Mesendoderm (in vitro differentiated cells): ENCODE measurements around the gene FFAR3.
"Not testable (repeated sequence)": the region's sequence is repeated elsewhere in the genome, so short reads cannot be mapped to it uniquely, and the experiment has no call there.

Source experiments
- DNase-seq: peaks from one replicate; pipeline ENCODE4 v3.0.0; 2013
- H2AK5ac ChIP-seq: 2 replicates; pipeline ENCODE4 v1.6.1; 2013; ENCODE audit warnings: low read length, inconsistent platforms
- H2BK120ac ChIP-seq: 2 replicates; pipeline ENCODE4 v1.6.1; 2013; ENCODE audit warnings: low read depth, mild to moderate bottlenecking, low read length, moderate library complexity, mixed read lengths
- H2BK15ac ChIP-seq: replicated peaks from 2 replicates; pipeline ENCODE4 v1.6.1; 2013; ENCODE audit warnings: low read depth, mild to moderate bottlenecking, moderate library complexity
- H2BK5ac ChIP-seq: 2 replicates; pipeline ENCODE4 v1.6.1; 2013; ENCODE audit warnings: low read length, inconsistent platforms
- H3K18ac ChIP-seq: 2 replicates; pipeline ENCODE4 v1.6.1; 2013; ENCODE audit warnings: mild to moderate bottlenecking, low read length, mixed read lengths
- H3K23ac ChIP-seq: one replicate; pipeline ENCODE4 v1.6.1; 2013; ENCODE audit warnings: low read length
- H3K27ac ChIP-seq: 2 replicates; pipeline ENCODE4 v1.5.1; 2013; ENCODE audit warnings: low read depth, mild to moderate bottlenecking, inconsistent platforms, low read length, moderate library complexity
- H3K27me3 ChIP-seq: 2 replicates; pipeline ENCODE4 v1.6.1; 2013; ENCODE audit warnings: low read length, control low read depth, mild to moderate bottlenecking, inconsistent platforms; ENCODE audit not compliant: insufficient read depth, poor library complexity
- H3K36me3 ChIP-seq: 2 replicates; pipeline ENCODE4 v1.6.1; 2013; ENCODE audit warnings: low read length, inconsistent platforms; ENCODE audit not compliant: control insufficient read depth, insufficient read depth
- H3K4ac ChIP-seq: one replicate; pipeline ENCODE4 v1.6.1; 2013; ENCODE audit warnings: low read depth, mild to moderate bottlenecking, low read length, moderate library complexity
- H3K4me1 ChIP-seq: 2 replicates; pipeline ENCODE4 v1.6.1; 2013; ENCODE audit warnings: low read depth, low read length, inconsistent platforms; ENCODE audit not compliant: control insufficient read depth
- H3K4me2 ChIP-seq: 2 replicates; pipeline ENCODE4 v1.6.1; 2013; ENCODE audit warnings: low read length
- H3K4me3 ChIP-seq: 2 replicates; pipeline ENCODE4 v1.5.1; 2013; ENCODE audit warnings: mild to moderate bottlenecking, low read length
- H3K56ac ChIP-seq: one replicate; pipeline ENCODE4 v1.6.1; 2013; ENCODE audit warnings: low read length
- H3K79me1 ChIP-seq: 2 replicates; pipeline ENCODE4 v1.6.1; 2013; ENCODE audit warnings: low read length, inconsistent platforms
- H3K79me2 ChIP-seq: 2 replicates; pipeline ENCODE4 v1.6.1; 2013; ENCODE audit warnings: mild to moderate bottlenecking, low read length; ENCODE audit not compliant: control insufficient read depth, insufficient read depth
- H3K9ac ChIP-seq: 2 replicates; pipeline ENCODE4 v1.6.1; 2013; ENCODE audit warnings: low read length, inconsistent platforms
- H4K5ac ChIP-seq: one replicate; pipeline ENCODE4 v1.6.1; 2013; ENCODE audit warnings: low read length
- H4K8ac ChIP-seq: one replicate; pipeline ENCODE4 v1.6.1; 2013; ENCODE audit warnings: low read depth, mild to moderate bottlenecking, control low read depth, low read length, moderate library complexity
- WGBS: extraction: QIAGEN DNeasy Blood & Tissue Kit; methylation state at CpG from one replicate; pipeline ENCODE4 v1.1.7; 2013; ENCODE audit warnings: low lambda C conversion rate, missing lambda C conversion rate; ENCODE audit not compliant: insufficient coverage; ENCODE audit errors: extremely low coverage; 5-methylcytosine and 5-hydroxymethylcytosine counted together

The FFAR3 gene

GRCh38 chr19:35378356-35378755 is 20.1 kb downstream of the FFAR3 start:
- Histone ChIP-seq H4K5ac (no peak overlapping the region), H3K4me3 (no peak overlapping the region), H3K79me1 (no peaks in the 10 kb centered on the region), H3K9ac (no peak overlapping the region), H3K23ac (no peak overlapping the region), H3K27ac (no peak overlapping the region), H3K27me3 (no peaks in the 10 kb centered on the region), H3K56ac (no peak overlapping the region), H3K18ac (no peak overlapping the region), H3K36me3 (no peaks in the 10 kb centered on the region), H2AK5ac (no peak overlapping the region), H4K8ac (no peak overlapping the region), H3K4me1 (no peaks in the 10 kb centered on the region), H3K79me2 (no peaks in the 10 kb centered on the region), H2BK120ac (no peak overlapping the region), H2BK15ac (no peak overlapping the region), H3K4me2 (no peak overlapping the region), H3K4ac (no peak overlapping the region), H2BK5ac (no peak overlapping the region)
- no CpG with 5 or more reads among the region's 3 CpGs for WGBS
- DNase-seq, result no peak

DNA sequence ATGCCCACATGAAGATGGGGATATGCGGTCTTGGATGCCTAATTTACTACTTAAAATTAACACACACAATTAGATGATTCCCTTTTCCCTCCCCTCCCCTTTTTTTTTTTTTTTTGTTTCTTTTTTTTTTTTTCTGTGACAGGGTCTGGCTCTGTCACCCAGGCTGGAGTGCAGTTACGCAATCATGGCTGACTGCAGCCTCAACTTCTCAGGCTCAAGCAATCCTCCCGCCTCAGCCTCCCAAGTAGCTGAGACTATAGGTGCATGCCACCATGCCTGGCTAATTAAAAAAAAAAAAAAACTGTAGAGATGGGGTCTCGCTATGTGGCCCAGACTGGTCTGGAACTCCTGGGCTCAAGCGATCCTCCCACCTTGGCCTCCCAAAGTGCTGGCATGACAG is 21.3 kb downstream of the FFAR3 start:
- H2BK15ac ChIP-seq, H3K27me3 ChIP-seq, H3K4ac ChIP-seq, H3K36me3 ChIP-seq, H4K8ac ChIP-seq, H3K23ac ChIP-seq, H2BK120ac ChIP-seq, H3K79me1 ChIP-seq, H3K4me1 ChIP-seq, DNase-seq, H4K5ac ChIP-seq, H3K4me2 ChIP-seq, H2BK5ac ChIP-seq, H2AK5ac ChIP-seq, H3K4me3 ChIP-seq, H3K56ac ChIP-seq, H3K27ac ChIP-seq, H3K18ac ChIP-seq, H3K79me2 ChIP-seq, H3K9ac ChIP-seq: not testable (repeated sequence)
- no CpG with 5 or more reads among the region's 5 CpGs for WGBS

DNA sequence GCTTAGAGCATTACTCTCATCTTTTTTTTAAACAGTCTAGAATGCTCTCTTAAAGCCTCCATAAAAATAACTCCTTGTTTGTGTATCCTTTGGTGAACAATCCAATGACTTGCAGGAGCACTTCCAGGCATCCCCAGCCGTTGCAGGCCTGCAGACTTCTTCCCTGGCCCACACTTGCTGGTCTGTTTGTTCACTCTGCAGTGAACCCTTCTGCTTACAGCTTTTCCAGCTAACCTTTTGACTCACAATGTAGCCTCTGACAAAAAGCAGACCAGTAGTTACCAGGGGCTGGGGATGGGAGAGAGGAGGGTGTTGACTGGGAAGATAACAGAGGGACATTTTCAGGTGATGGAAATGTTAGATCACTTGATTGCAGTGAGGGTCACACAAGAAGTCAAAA is 21.7 kb downstream of the FFAR3 start:
- Histone ChIP-seq H3K27me3 (no peaks in the 10 kb centered on the region), H4K5ac (no peak overlapping the region), H3K4me1 (no peaks in the 10 kb centered on the region), H4K8ac (no peak overlapping the region), H2BK5ac (no peak overlapping the region), H3K56ac (no peak overlapping the region), H3K23ac (no peak overlapping the region), H3K9ac (no peak overlapping the region), H3K79me1 (no peaks in the 10 kb centered on the region), H2AK5ac (no peak overlapping the region), H3K4me2 (no peak overlapping the region), H3K27ac (no peak overlapping the region), H3K4ac (no peak overlapping the region), H3K79me2 (no peaks in the 10 kb centered on the region), H2BK120ac (no peak overlapping the region), H3K18ac (no peak overlapping the region), H3K4me3 (no peak overlapping the region), H2BK15ac (no peak overlapping the region), H3K36me3 (no peaks in the 10 kb centered on the region)
- no peak for DNase-seq
- WGBS, result no CpG with 5 or more reads among the region's 1 CpG

- H3K79me1 ChIP-seq, result no peaks in the 10 kb centered on the region
- H3K18ac ChIP-seq, result no peak overlapping the region
- no peaks in the 10 kb centered on the region for H3K27me3 ChIP-seq
- no peak overlapping the region for H3K27ac ChIP-seq
- no peaks in the 10 kb centered on the region for H3K36me3 ChIP-seq
- no peak for DNase-seq
- H3K4me3 ChIP-seq, result no peak overlapping the region
- no peak overlapping the region for H2BK120ac ChIP-seq
- no peak overlapping the region for H3K56ac ChIP-seq
- H3K4ac ChIP-seq, result no peak overlapping the region
- H2BK5ac ChIP-seq, result no peak overlapping the region
- no peak overlapping the region for H3K4me2 ChIP-seq
- no peak overlapping the region for H3K9ac ChIP-seq
- H2AK5ac ChIP-seq, result no peak overlapping the region
- no CpG with 5 or more reads among the region's 9 CpGs for WGBS
- no peak overlapping the region for H4K5ac ChIP-seq
- H3K79me2 ChIP-seq, result no peaks in the 10 kb centered on the region
- no peak overlapping the region for H3K23ac ChIP-seq
- no peaks in the 10 kb centered on the region for H3K4me1 ChIP-seq
- H4K8ac ChIP-seq, result no peak overlapping the region
- no peak overlapping the region for H2BK15ac ChIP-seq
These were observed 22.3 kb downstream of the FFAR3 start for GRCh38 chr19:35380450-35381124.

DNA sequence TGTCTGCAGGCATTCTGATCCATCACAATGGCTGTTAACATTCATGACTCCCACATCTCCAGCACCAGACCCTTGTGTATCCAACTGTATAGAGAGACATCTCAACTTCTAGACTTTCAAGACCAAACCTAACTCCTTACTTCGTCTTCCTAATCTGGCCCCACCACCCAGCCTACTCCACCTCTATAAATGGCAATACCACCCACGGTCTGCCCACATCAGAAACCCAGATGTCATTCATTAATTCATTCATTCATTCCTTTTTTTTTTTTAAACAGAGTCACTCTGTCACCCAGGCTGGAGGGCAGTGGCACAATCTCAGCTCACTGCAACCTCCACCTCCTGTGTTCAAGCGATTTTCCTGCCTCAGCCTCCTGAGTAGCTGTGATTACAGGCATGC is 23.1 kb downstream of the FFAR3 start:
- WGBS, result no CpG with 5 or more reads among the region's 3 CpGs
- no peak overlapping the region for H3K27ac ChIP-seq

GRCh38 chr19:35381926-35382325 is 23.7 kb downstream of the FFAR3 start:
- no peaks in the 10 kb centered on the region for H3K36me3 ChIP-seq
- H2AK5ac ChIP-seq, result no peak overlapping the region
- no peaks in the 10 kb centered on the region for H3K79me1 ChIP-seq
- no peaks in the 10 kb centered on the region for H3K27me3 ChIP-seq
- no peak overlapping the region for H3K18ac ChIP-seq
- H3K9ac ChIP-seq, result no peak overlapping the region
- no peak overlapping the region for H3K56ac ChIP-seq
- WGBS, result no CpG with 5 or more reads among the region's 6 CpGs
- H4K5ac ChIP-seq, result no peak overlapping the region
- no peak overlapping the region for H3K23ac ChIP-seq
- H3K4me2 ChIP-seq, result no peak overlapping the region
- no peak for DNase-seq
- no peak overlapping the region for H3K4me3 ChIP-seq
- no peak overlapping the region for H4K8ac ChIP-seq
- no peak overlapping the region for H2BK120ac ChIP-seq
- H2BK5ac ChIP-seq, result no peak overlapping the region
- no peaks in the 10 kb centered on the region for H3K4me1 ChIP-seq
- H3K79me2 ChIP-seq, result no peaks in the 10 kb centered on the region
- no peak overlapping the region for H3K27ac ChIP-seq
- H2BK15ac ChIP-seq, result no peak overlapping the region
- H3K4ac ChIP-seq, result no peak overlapping the region

More for the DNA sequence above, 23.1 kb downstream of the FFAR3 start:
- H2BK15ac ChIP-seq, result no peak overlapping the region
- H3K27me3 ChIP-seq, result no peaks in the 10 kb centered on the region
- H3K4me1 ChIP-seq, result no peaks in the 10 kb centered on the region
- no peaks in the 10 kb centered on the region for H3K79me2 ChIP-seq
- no peak overlapping the region for H4K8ac ChIP-seq
- no peak overlapping the region for H3K9ac ChIP-seq
- H3K79me1 ChIP-seq, result no peaks in the 10 kb centered on the region
- DNase-seq, result no peak
- no peak overlapping the region for H2AK5ac ChIP-seq
- H3K23ac ChIP-seq, result no peak overlapping the region
- H3K36me3 ChIP-seq, result no peaks in the 10 kb centered on the region
- no peak overlapping the region for H2BK5ac ChIP-seq
- H3K4ac ChIP-seq, result no peak overlapping the region
- no peak overlapping the region for H3K18ac ChIP-seq
- H3K4me3 ChIP-seq, result no peak overlapping the region
- no peak overlapping the region for H3K56ac ChIP-seq
- no peak overlapping the region for H3K4me2 ChIP-seq
- no peak overlapping the region for H4K5ac ChIP-seq
- no peak overlapping the region for H2BK120ac ChIP-seq
